ENCODE data around the gene ARSB. TPM values are rescaled to one million over a fixed set of nuclear protein-coding genes. Genes with fewer than 3 reads are reported as not detected.

Gene ARSB
- polyA plus RNA-seq, 2 of the 4 experiments (the other 2 are of a cell fraction), result 8.4 to 13.4 TPM

DNA sequence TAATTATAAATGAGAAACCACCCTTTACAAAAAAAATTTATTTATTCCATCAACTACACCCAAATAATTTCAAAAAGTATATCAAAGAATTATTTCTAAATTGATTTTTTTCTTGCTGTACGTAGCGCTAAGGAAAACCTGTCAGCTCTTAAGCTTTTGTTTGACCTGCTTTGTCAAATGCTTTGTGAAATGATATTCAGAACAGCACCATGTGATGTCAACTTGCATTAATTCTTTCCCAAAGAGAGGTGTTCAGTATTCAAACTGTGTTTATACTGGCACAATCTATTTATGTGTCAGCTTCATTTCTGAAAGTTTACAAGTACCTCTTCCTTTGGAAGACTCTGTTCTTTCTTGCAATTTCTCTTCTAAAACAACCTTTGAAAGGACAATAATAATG, 12.0 kb upstream of the ARSB start:
- TF ChIP-seq, protein P1, sequence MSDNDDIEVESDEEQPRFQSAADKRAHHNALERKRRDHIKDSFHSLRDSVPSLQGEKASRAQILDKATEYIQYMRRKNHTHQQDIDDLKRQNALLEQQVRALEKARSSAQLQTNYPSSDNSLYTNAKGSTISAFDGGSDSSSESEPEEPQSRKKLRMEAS (IDR thresholded peaks at IDR 0.05), result no peak
- TF ChIP-seq EHMT2 (IDR thresholded peaks at IDR 0.05; ENCODE audit: low read depth), result no peak
- ChIA-PET POLR2A (no interaction called here), CTCF (no interaction called here)
- WGBS (ENCODE audit: missing lambda C conversion rate), result 93% methylated on average over 2 of the region's 2 CpGs
- ATAC-seq (no peak), FAIRE-seq (no peak), DNase-seq (ENCODE audit: low read depth in 1 of 2, low spot score in 1 of 2) (no peak)
- peaks cover 8% of the 10 kb centered on the region; the same call in 2 of the 3 replicates for H3K4me1 ChIP-seq
- no peak overlapping the region for H3K27ac ChIP-seq
- H3K4me3 ChIP-seq, result no peak overlapping the region
- H3K9me3 ChIP-seq, result no peaks in the 10 kb centered on the region
- no peak overlapping the region for H3K4me2 ChIP-seq

DNA sequence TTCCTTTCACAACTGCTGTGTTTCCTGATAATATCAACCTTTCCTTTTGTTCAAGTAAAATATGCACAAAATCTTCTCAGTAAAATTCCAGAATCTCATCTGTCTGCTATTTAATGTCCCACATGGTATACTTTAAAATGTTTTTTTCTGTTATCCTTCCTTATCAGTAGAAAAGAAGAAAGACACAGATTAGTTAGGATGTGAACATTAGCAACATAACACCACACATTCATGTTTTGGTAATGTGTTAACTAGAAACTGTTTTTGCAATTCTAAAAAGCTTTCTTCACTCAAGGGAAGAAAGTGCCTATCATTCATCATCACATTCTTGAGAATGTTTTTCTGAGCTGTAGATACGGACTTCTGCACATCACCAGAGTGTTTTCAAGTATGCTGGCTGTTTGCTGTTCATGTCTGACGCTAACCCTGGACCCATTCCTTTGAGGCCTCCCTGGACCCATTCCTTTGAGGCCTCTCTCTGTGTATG, 10.5 kb upstream of the ARSB start:
- 52% methylated on average over 2 of the region's 2 CpGs for WGBS (ENCODE audit: missing lambda C conversion rate)
- ATAC-seq, result no peak
- no peak for TF ChIP-seq RAD21 (conservative IDR thresholded peaks at IDR 0.05 in 1 of 2, IDR thresholded peaks at IDR 0.05 in 1 of 2)
- TF ChIP-seq CBX8 (IDR thresholded peaks at IDR 0.05), result no peak
- TF ChIP-seq HDAC2 (IDR thresholded peaks at IDR 0.05), result no peak
- TF ChIP-seq, protein P2, sequence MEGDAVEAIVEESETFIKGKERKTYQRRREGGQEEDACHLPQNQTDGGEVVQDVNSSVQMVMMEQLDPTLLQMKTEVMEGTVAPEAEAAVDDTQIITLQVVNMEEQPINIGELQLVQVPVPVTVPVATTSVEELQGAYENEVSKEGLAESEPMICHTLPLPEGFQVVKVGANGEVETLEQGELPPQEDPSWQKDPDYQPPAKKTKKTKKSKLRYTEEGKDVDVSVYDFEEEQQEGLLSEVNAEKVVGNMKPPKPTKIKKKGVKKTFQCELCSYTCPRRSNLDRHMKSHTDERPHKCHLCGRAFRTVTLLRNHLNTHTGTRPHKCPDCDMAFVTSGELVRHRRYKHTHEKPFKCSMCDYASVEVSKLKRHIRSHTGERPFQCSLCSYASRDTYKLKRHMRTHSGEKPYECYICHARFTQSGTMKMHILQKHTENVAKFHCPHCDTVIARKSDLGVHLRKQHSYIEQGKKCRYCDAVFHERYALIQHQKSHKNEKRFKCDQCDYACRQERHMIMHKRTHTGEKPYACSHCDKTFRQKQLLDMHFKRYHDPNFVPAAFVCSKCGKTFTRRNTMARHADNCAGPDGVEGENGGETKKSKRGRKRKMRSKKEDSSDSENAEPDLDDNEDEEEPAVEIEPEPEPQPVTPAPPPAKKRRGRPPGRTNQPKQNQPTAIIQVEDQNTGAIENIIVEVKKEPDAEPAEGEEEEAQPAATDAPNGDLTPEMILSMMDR (IDR thresholded peaks at IDR 0.05), result no peak
- TF ChIP-seq FOSB (CRISPR knock-in tag; IDR thresholded peaks at IDR 0.05), result no peak
- TF ChIP-seq JUN (IDR thresholded peaks at IDR 0.05), result no peak
- no peak for TF ChIP-seq ZNF302 (CRISPR knock-in tag; IDR thresholded peaks at IDR 0.05)
- no peak for TF ChIP-seq ZSCAN20 (CRISPR knock-in tag; IDR thresholded peaks at IDR 0.05)
- no peak for TF ChIP-seq FOSL2 (IDR thresholded peaks at IDR 0.05)
- no peak for TF ChIP-seq FOSL2 (CRISPR knock-in tag; IDR thresholded peaks at IDR 0.05)
- no peak for TF ChIP-seq EHMT2 (IDR thresholded peaks at IDR 0.05; ENCODE audit: low read depth)
- TF ChIP-seq HEYL (CRISPR knock-in tag; IDR thresholded peaks at IDR 0.05), result no peak
- no peak for TF ChIP-seq MYC (IDR thresholded peaks at IDR 0.05; ENCODE audit: borderline replicate concordance, low read length)
- TF ChIP-seq, protein P3, sequence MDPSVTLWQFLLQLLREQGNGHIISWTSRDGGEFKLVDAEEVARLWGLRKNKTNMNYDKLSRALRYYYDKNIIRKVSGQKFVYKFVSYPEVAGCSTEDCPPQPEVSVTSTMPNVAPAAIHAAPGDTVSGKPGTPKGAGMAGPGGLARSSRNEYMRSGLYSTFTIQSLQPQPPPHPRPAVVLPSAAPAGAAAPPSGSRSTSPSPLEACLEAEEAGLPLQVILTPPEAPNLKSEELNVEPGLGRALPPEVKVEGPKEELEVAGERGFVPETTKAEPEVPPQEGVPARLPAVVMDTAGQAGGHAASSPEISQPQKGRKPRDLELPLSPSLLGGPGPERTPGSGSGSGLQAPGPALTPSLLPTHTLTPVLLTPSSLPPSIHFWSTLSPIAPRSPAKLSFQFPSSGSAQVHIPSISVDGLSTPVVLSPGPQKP (IDR thresholded peaks at IDR 0.05; ENCODE audit: low read depth, low read length), result no peak
- TF ChIP-seq BHLHE40 (IDR thresholded peaks at IDR 0.05; ENCODE audit: low read depth, low read length), result no peak
- TF ChIP-seq CEBPB (IDR thresholded peaks at IDR 0.05), result no peak
- no peak for TF ChIP-seq EHF (CRISPR knock-in tag; IDR thresholded peaks at IDR 0.05)
- TF ChIP-seq JUNB (IDR thresholded peaks at IDR 0.05), result no peak
- no peak for TF ChIP-seq RCOR1 (IDR thresholded peaks at IDR 0.05; ENCODE audit: low read depth, low read length)
- TF ChIP-seq ZFP36 (IDR thresholded peaks at IDR 0.05; ENCODE audit: borderline replicate concordance, partially characterized antibody), result no peak
- TF ChIP-seq, protein P4, sequence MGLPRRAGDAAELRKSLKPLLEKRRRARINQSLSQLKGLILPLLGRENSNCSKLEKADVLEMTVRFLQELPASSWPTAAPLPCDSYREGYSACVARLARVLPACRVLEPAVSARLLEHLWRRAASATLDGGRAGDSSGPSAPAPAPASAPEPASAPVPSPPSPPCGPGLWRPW (IDR thresholded peaks at IDR 0.05), result no peak
- Histone ChIP-seq H3K27ac (no peak overlapping the region), H3K4me1 (no peaks in the 10 kb centered on the region), H3K4me2 (no peak overlapping the region), H3K9me3 (no peaks in the 10 kb centered on the region), H3K4me3 (no peak overlapping the region)
- ChIA-PET CTCF (interaction anchor here (1.5 kb wide), 1 partner anchor 11 kb away, joined by 6 read pairs; the partner anchor contains the start of gene ARSB), POLR2A (interaction anchor here (0.7 kb wide), 1 partner anchor 11 kb away, joined by 3 read pairs; the partner anchor contains the start of gene ARSB)
- FAIRE-seq, result no peak
- no peak for DNase-seq (ENCODE audit: low read depth in 1 of 2, low spot score in 1 of 2)

DNA sequence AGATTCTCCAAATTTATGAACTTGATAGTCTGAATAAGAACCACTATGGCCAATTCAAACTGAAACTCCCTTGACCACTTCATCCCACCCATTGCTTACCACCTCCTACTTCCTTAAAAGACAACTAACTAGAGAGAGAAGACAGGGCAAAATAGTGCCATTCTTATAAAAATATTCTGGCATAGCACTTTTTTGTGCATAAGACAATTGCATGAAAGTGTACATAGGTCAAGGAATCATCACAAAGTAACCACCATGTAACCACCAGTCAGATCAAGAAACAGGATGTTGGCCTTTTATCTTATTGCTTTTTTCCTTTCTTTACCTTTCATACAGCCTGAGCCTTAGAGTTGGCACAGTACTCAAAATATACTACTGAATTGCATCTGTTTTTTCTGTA, 8.1 kb upstream of the ARSB start:
- Histone ChIP-seq H3K4me1 (no peaks in the 10 kb centered on the region), H3K27ac (no peak overlapping the region), H3K4me2 (no peak overlapping the region), H3K9me3 (no peaks in the 10 kb centered on the region), H3K4me3 (no peak overlapping the region)
- ATAC-seq (no peak), FAIRE-seq (no peak), DNase-seq (ENCODE audit: low read depth in 1 of 2, low spot score in 1 of 2) (no peak)
- ChIA-PET POLR2A (no interaction called here), CTCF (no interaction called here)
- TF ChIP-seq ZSCAN20 (CRISPR knock-in tag; IDR thresholded peaks at IDR 0.05) (no peak), ZFP36 (IDR thresholded peaks at IDR 0.05; ENCODE audit: borderline replicate concordance, partially characterized antibody) (no peak), CEBPB (IDR thresholded peaks at IDR 0.05) (no peak), NPAS2 (CRISPR knock-in tag; IDR thresholded peaks at IDR 0.05; ENCODE audit: borderline replicate concordance) (no peak), NFE2L2 (conservative IDR thresholded peaks at IDR 0.05; ENCODE audit: low read length) (no peak), NR3C1 (IDR thresholded peaks at IDR 0.05) (no peak), HOXA7 (CRISPR knock-in tag; IDR thresholded peaks at IDR 0.05) (no peak), BHLHE40 (IDR thresholded peaks at IDR 0.05; ENCODE audit: low read depth, low read length) (no peak), CHD2 (IDR thresholded peaks at IDR 0.05; ENCODE audit: low read length, partially characterized antibody) (no peak)
- TF ChIP-seq, protein P5, sequence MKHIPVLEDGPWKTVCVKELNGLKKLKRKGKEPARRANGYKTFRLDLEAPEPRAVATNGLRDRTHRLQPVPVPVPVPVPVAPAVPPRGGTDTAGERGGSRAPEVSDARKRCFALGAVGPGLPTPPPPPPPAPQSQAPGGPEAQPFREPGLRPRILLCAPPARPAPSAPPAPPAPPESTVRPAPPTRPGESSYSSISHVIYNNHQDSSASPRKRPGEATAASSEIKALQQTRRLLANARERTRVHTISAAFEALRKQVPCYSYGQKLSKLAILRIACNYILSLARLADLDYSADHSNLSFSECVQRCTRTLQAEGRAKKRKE (CRISPR knock-in tag; IDR thresholded peaks at IDR 0.05; ENCODE audit: low read depth), result no peak
- TF ChIP-seq, protein P6, sequence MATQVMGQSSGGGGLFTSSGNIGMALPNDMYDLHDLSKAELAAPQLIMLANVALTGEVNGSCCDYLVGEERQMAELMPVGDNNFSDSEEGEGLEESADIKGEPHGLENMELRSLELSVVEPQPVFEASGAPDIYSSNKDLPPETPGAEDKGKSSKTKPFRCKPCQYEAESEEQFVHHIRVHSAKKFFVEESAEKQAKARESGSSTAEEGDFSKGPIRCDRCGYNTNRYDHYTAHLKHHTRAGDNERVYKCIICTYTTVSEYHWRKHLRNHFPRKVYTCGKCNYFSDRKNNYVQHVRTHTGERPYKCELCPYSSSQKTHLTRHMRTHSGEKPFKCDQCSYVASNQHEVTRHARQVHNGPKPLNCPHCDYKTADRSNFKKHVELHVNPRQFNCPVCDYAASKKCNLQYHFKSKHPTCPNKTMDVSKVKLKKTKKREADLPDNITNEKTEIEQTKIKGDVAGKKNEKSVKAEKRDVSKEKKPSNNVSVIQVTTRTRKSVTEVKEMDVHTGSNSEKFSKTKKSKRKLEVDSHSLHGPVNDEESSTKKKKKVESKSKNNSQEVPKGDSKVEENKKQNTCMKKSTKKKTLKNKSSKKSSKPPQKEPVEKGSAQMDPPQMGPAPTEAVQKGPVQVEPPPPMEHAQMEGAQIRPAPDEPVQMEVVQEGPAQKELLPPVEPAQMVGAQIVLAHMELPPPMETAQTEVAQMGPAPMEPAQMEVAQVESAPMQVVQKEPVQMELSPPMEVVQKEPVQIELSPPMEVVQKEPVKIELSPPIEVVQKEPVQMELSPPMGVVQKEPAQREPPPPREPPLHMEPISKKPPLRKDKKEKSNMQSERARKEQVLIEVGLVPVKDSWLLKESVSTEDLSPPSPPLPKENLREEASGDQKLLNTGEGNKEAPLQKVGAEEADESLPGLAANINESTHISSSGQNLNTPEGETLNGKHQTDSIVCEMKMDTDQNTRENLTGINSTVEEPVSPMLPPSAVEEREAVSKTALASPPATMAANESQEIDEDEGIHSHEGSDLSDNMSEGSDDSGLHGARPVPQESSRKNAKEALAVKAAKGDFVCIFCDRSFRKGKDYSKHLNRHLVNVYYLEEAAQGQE (IDR thresholded peaks at IDR 0.05), result no peak

Measured in A549 (cell line).